HFFc6 (cell line): ENCODE measurements around the gene SNCAIP. TPM values are rescaled to one million over a fixed set of nuclear protein-coding genes. Genes with fewer than 3 reads are reported as not detected.

Experiments used
- DNase-seq: peaks from one replicate; pipeline ENCODE4 v3.0.0-alpha.2; 2018
- H3K27ac Mint-ChIP-seq: 2 replicates; pipeline ENCODE4 v1.8.0; 2020; ENCODE audit warnings: mild to moderate bottlenecking, mixed read lengths
- H3K27me3 Mint-ChIP-seq: 2 replicates; pipeline ENCODE4 v1.8.0; 2021; ENCODE audit warnings: mild to moderate bottlenecking, moderate library complexity, mixed read lengths; ENCODE audit not compliant: insufficient read depth
- H3K36me3 Mint-ChIP-seq: 2 replicates; pipeline ENCODE4 v1.8.0; 2021; ENCODE audit warnings: low read depth, mixed read lengths
- H3K4me1 Mint-ChIP-seq: 2 replicates; pipeline ENCODE4 v1.8.0; 2020; ENCODE audit warnings: low read depth, mixed read lengths
- H3K4me3 Mint-ChIP-seq: 2 replicates; pipeline ENCODE4 v1.8.0; 2020; ENCODE audit warnings: mild to moderate bottlenecking, moderate library complexity, mixed read lengths
- H3K9me3 Mint-ChIP-seq: 2 replicates; pipeline ENCODE4 v1.8.0; 2020; ENCODE audit warnings: mild to moderate bottlenecking, mixed read lengths
- CTCF ChIP-seq: fragments of 200-600 bp; sonication (generic); IDR thresholded peaks from 2 replicates; pipeline ENCODE4 v1.5.0; 2021; ENCODE audit warnings: antibody characterized with exemption, mild to moderate bottlenecking
- total RNA-seq, 6 experiments: library from RNA; stranded (reverse); fragmentation: NEBNext Ultra II Directional; extraction: Animal tissue kit (Norgen Biotek cat#: 25700); gene quantifications; 2 replicates in 1 of 6; 3 replicates in 5 of 6; pipeline ENCODE4 v1.2.3, GENCODE V29; 2021

The SNCAIP gene
- total RNA-seq, 6 experiments from 2014 or later, result 0.09 to 2.7 (median 1.3) TPM

DNA sequence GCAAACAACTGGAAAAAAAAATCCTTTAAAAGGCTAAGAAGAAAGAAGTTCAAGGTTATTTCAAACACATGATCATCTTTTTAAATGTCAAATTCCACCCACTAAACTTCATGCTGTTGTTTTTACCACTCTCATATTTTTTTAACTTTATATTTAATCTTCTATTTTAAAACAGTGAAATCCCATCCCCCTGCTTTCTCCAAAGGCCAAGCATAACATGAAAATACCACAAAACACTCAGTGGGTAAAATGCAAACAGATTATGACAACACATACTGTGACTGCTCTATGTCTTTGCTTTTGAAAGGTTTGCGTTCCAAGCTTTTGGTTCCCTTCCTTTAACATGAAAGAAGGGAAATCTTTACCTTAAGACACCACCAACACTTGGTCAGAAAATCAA, 127.6 kb downstream of the SNCAIP start:
- no peaks in the 10 kb centered on the region for H3K36me3 Mint-ChIP-seq
- no peak overlapping the region for H3K27ac Mint-ChIP-seq

GRCh38 chr5:122442938-122443337, 130.9 kb downstream of the SNCAIP start:
- no peaks in the 10 kb centered on the region for H3K4me1 Mint-ChIP-seq
- no peaks in the 10 kb centered on the region for H3K36me3 Mint-ChIP-seq
- no peak for DNase-seq
- no peak overlapping the region for H3K4me3 Mint-ChIP-seq
- peaks cover 1% of the 10 kb centered on the region; the same call in 1 of the 2 replicates for H3K27me3 Mint-ChIP-seq
- H3K9me3 Mint-ChIP-seq, result no peaks in the 10 kb centered on the region
- H3K27ac Mint-ChIP-seq, result no peak overlapping the region
- no peak for TF ChIP-seq CTCF

More for the DNA sequence above, 127.6 kb downstream of the SNCAIP start:
- DNase-seq, result no peak
- no peaks in the 10 kb centered on the region for H3K9me3 Mint-ChIP-seq
- H3K27me3 Mint-ChIP-seq, result peaks cover 2% of the 10 kb centered on the region; the same call in 1 of the 2 replicates
- no peak overlapping the region for H3K4me3 Mint-ChIP-seq
- H3K4me1 Mint-ChIP-seq, result no peaks in the 10 kb centered on the region
- TF ChIP-seq CTCF, result no peak

GRCh38 chr5:122444411-122444810, 132.4 kb downstream of the SNCAIP start:
- Mint-ChIP-seq H3K4me3 (no peak overlapping the region), H3K9me3 (no peaks in the 10 kb centered on the region)
- no peak for DNase-seq

DNA sequence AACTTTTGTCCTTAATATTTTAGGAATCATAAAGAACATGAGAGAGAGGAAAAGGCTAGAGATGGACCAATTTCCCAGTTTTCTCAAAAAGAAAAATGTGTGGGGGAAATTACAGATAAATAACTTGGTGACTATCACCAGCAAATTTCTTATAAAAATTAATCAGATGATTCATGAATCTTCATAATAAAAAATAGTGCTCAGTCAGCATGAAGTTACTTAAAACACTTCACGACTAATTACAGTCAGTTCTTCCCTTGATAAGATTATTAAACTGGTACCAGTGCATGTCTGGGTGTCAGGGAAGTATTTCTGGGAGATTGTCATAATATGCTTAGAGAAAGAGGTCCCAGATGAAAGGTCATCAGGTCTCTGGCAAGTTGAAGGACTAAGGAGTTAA, 133.0 kb downstream of the SNCAIP start:
- Mint-ChIP-seq H3K36me3 (no peaks in the 10 kb centered on the region), H3K27ac (no peak overlapping the region), H3K4me3 (no peak overlapping the region)

More at GRCh38 chr5:122444411-122444810, 132.4 kb downstream of the SNCAIP start:
- TF ChIP-seq CTCF, result no peak
- peaks cover 1% of the 10 kb centered on the region; the same call in 1 of the 2 replicates for H3K27me3 Mint-ChIP-seq
- no peak overlapping the region for H3K27ac Mint-ChIP-seq
- no peaks in the 10 kb centered on the region for H3K4me1 Mint-ChIP-seq
- no peaks in the 10 kb centered on the region for H3K36me3 Mint-ChIP-seq

GRCh38 chr5:122447072-122447471, 135.0 kb downstream of the SNCAIP start:
- Mint-ChIP-seq H3K36me3 (no peaks in the 10 kb centered on the region), H3K27ac (no peak overlapping the region)

More for the DNA sequence above, 133.0 kb downstream of the SNCAIP start:
- Mint-ChIP-seq H3K27me3 (peaks cover 1% of the 10 kb centered on the region; the same call in 1 of the 2 replicates), H3K4me1 (no peaks in the 10 kb centered on the region), H3K9me3 (no peaks in the 10 kb centered on the region)
- TF ChIP-seq CTCF, result no peak
- no peak for DNase-seq

More at GRCh38 chr5:122447072-122447471, 135.0 kb downstream of the SNCAIP start:
- Mint-ChIP-seq H3K9me3 (no peaks in the 10 kb centered on the region), H3K4me3 (no peak overlapping the region), H3K27me3 (peaks cover 1% of the 10 kb centered on the region; the same call in 1 of the 2 replicates), H3K4me1 (no peaks in the 10 kb centered on the region)
- no peak for TF ChIP-seq CTCF
- no peak for DNase-seq
